SK-N-SH treated with all-trans-retinoic acid at 6 μM for 48 hours (cell line): ENCODE data around the gene FOXL3.
"Not testable (repeated sequence)": the region's sequence is repeated elsewhere in the genome, so short reads cannot be mapped to it uniquely, and the experiment has no call there.

Experiments
- ATAC-seq: fragments of 200-7000 bp; cut with Tn5 transposase; 3 replicates; pipeline ENCODE4 v1.9.1; 2020; ENCODE audit warnings: mild to moderate bottlenecking, moderate library complexity
- ARNTL ChIP-seq: fragments of 450-650 bp; formaldehyde crosslinking; IDR thresholded peaks from 2 replicates; pipeline ENCODE4 v1.5.0; 2020; ENCODE audit warnings: low read depth, mild to moderate bottlenecking, moderate library complexity, borderline replicate concordance
- BACH2 ChIP-seq: fragments of 250-450 bp; sonication (Bioruptor Pico); IDR thresholded peaks from 2 replicates; pipeline ENCODE4 v1.9.0; 2021; ENCODE audit warnings: mild to moderate bottlenecking, borderline replicate concordance
- CSDC2 ChIP-seq: fragments of 250-450 bp; sonication (Bioruptor Pico); IDR thresholded peaks from 2 replicates; pipeline ENCODE4 v1.5.0; 2020; ENCODE audit warnings: mild to moderate bottlenecking, moderate library complexity
- ESRRG ChIP-seq: fragments of 250-450 bp; sonication (Bioruptor Pico); IDR thresholded peaks from 2 replicates; pipeline ENCODE4 v1.6.1; 2021; ENCODE audit warnings: mild to moderate bottlenecking
- GLIS3 ChIP-seq: fragments of 250-450 bp; sonication (Bioruptor Pico); IDR thresholded peaks from 2 replicates; pipeline ENCODE4 v1.5.0; 2020; ENCODE audit warnings: mild to moderate bottlenecking, moderate library complexity
- ISL1 ChIP-seq: fragments of 250-450 bp; sonication (Bioruptor Pico); IDR thresholded peaks from 2 replicates; pipeline ENCODE4 v2.1.2; 2022; ENCODE audit warnings: mild to moderate bottlenecking, moderate library complexity
- OSR1 ChIP-seq: fragments of 250-450 bp; sonication (Bioruptor Pico); IDR thresholded peaks from 2 replicates; pipeline ENCODE4 v1.8.0; 2022; ENCODE audit warnings: moderate library complexity, mild to moderate bottlenecking, inconsistent platforms
- PPARA ChIP-seq: fragments of 250-450 bp; sonication (Bioruptor Pico); IDR thresholded peaks from 2 replicates; pipeline ENCODE4 v1.5.0; 2020; ENCODE audit warnings: mild to moderate bottlenecking, borderline replicate concordance
- RARB ChIP-seq: fragments of 250-450 bp; sonication (Bioruptor Pico); IDR thresholded peaks from 2 replicates; pipeline ENCODE4 v1.8.0; 2021; ENCODE audit warnings: mild to moderate bottlenecking, moderate library complexity
- TCF4 ChIP-seq: fragments of 250-450 bp; sonication (Bioruptor Pico); IDR thresholded peaks from 2 replicates; pipeline ENCODE4 v1.8.0; 2021; ENCODE audit warnings: mild to moderate bottlenecking, moderate library complexity, borderline replicate concordance
- TOX ChIP-seq: fragments of 250-450 bp; sonication (Bioruptor Pico); IDR thresholded peaks from 2 replicates; pipeline ENCODE4 v1.8.0; 2021; ENCODE audit warnings: mild to moderate bottlenecking, moderate library complexity, borderline replicate concordance
- ZC3H10 ChIP-seq: fragments of 250-450 bp; sonication (Bioruptor Pico); IDR thresholded peaks from 2 replicates; pipeline ENCODE4 v1.5.1; 2021; ENCODE audit warnings: mild to moderate bottlenecking, moderate library complexity
- ZFP3 ChIP-seq: fragments of 250-450 bp; sonication (Bioruptor Pico); IDR thresholded peaks from 2 replicates; pipeline ENCODE4 v1.5.0; 2020; ENCODE audit warnings: mild to moderate bottlenecking, moderate library complexity
- ZNF70 ChIP-seq: fragments of 450-650 bp; formaldehyde crosslinking; IDR thresholded peaks from 2 replicates; pipeline ENCODE4 v1.5.0; 2020; ENCODE audit warnings: mild to moderate bottlenecking, moderate library complexity
- ZNF8 ChIP-seq: fragments of 450-650 bp; formaldehyde crosslinking; IDR thresholded peaks from 2 replicates; pipeline ENCODE4 v1.5.0; 2020; ENCODE audit warnings: mild to moderate bottlenecking, moderate library complexity
- TF ChIP-seq, protein P1 (sequence below): fragments of 250-450 bp; sonication (Bioruptor Pico); IDR thresholded peaks from 2 replicates; pipeline ENCODE4 v1.5.1; 2021; ENCODE audit warnings: mild to moderate bottlenecking, moderate library complexity
- TF ChIP-seq, protein P2 (sequence below): fragments of 250-450 bp; sonication (Bioruptor Pico); IDR thresholded peaks from 2 replicates; pipeline ENCODE4 v1.5.0; 2020; ENCODE audit warnings: mild to moderate bottlenecking, moderate library complexity
- TF ChIP-seq, protein P3 (sequence below): fragments of 250-450 bp; sonication (Bioruptor Pico); IDR thresholded peaks from 2 replicates; pipeline ENCODE4 v1.8.0; 2020; ENCODE audit warnings: mild to moderate bottlenecking, moderate library complexity, borderline replicate concordance
- TF ChIP-seq, protein P4 (sequence below): fragments of 250-450 bp; sonication (Bioruptor Pico); IDR thresholded peaks from 2 replicates; pipeline ENCODE4 v1.5.1; 2020; ENCODE audit warnings: low read depth, mild to moderate bottlenecking, moderate library complexity

FOXL3 gene

DNA sequence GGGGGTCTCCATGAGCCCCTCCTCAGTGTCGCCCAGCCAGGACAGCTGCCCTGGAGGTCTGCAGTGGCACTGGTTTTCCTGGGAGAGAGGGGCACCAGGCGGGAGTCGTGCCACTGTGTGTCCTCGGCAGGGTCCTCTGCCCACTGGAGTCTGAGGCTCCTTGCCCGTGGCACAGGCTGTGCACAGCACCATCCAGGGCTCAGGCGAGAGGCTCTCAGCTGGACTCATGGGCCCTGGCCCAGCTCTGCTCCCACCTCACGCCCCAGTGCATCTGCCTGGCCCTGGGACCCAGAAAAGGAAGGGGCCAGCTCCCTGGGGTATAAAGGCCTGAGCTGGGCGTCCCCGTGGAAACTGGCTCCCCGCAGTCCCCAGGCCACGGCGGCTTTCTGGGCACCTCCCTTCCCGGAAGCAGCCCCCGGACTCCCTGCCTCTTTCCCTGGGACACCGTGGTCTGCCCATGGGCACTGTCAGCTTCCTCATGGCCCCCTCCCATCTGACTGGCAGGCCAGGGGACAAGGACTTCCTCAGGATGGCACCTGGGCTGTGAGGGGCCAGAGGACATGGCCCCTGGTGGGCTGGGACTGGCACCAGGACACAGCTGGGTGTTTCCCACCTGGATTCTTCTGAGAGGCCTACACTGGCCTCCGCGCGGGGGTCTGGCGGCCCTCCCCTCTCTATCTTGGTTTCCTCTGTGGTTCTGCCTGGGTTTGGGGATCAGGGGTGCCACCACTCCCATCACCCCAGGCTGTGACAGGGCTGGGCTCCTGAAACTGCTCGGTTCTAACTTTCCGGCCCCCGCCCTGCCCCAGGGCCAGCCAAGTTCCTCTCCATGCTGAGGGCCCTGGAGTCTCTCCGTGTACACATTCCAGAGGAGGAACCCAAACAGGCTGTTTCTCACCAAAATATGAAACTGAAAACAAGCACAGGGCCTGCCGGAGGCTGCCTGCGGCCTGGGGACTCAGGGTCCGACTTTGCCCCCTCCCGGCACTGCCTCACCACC, 5.5 kb downstream of the FOXL3 start:
- ATAC-seq = no peak
- TF ChIP-seq BACH2 (CRISPR knock-in tag) (no peak), GLIS3 (no peak), PPARA (CRISPR knock-in tag) (no peak), RARB (CRISPR knock-in tag) (no peak)
- TF ChIP-seq, all 23 proteins: peak for 0

DNA sequence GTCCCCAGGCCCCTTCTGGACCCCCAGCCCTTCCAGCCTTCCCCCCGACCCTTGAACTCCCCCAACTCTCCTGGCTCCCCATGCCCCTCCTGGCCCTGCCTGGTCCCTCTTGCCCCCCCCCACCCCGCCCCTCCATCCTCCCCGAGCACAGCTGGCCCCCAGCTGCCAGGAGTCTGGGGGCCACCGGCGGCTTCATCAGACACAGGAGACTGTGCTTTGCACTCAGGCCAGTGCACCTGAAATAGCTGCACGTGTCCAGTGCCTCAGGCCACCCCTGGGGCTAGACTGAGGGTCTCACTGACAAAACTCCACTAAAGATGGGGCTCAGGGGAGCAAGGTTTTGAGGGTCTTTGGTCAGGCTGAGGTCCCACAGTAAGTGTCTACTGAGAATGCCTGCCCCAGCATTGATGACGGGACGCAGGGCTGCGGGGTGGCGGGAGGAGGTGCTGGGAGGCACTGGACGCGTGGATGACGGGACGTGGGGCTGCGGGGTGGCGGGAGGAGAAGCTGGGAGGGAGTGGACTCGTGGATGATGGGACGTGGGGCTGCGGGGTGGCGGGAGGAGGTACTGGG, 6.5 kb downstream of the FOXL3 start:
- TF ChIP-seq CSDC2 (CRISPR knock-in tag) = no peak
- no peak for TF ChIP-seq TOX (CRISPR knock-in tag)
- no peak for ATAC-seq

DNA sequence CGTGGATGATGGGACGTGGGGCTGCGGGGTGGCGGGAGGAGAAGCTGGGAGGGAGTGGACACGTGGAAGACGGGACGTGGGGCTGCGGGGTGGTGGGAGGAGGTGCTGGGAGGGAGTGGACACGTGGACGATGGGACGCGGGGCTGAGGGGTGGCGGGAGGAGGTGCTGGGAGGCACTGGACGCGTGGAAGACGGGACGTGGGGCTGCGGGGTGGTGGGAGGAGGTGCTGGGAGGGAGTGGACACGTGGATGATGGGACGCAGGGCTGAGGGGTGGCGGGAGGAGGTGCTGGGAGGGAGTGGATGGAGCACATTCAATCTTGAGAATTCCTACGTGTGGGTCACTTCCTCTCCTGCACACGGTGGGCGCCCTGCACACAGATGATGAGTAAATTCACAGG, 7.2 kb downstream of the FOXL3 start:
- not testable (repeated sequence) for ATAC-seq

DNA sequence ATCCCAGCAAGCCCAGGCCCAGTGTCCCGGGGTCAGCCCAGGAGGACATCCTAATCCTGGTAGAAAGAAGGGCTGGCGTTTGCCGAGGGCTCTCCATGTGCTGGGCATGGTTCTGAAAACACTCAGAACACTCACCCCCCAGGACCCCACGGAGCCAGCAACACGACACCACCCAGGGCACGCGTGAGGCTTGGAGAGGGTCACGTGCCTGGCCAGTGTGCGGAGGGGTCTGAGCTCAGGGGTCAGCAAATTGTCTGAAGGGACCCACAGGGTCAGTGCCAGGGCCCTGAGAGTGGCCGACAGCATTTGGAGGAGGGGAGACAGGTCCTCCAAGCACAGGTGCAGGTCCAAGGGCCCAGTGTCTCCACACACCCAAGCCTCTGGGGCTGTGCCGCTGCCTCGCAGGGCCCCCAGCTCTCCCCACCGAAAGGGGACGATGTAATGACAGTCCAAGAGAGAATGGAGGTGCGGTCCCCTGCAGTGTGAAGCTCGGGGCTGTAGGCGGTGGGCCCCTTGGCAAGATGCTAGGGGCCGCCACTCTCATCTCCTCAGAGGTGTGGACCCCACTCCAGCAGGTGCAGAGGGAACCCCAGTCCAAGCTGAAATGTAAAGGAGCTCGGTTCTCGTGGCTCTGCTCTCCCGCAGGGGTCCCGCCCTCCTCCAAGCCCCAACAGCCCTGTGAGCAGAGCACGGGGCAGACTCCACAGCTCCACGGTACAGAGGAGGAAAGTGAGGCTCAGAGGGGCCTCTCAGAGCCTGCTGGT, 7.8 kb downstream of the FOXL3 start:
- no peak for ATAC-seq
- no peak for TF ChIP-seq TCF4 (CRISPR knock-in tag)
- TF ChIP-seq OSR1 = no peak
- TF ChIP-seq, protein P1, sequence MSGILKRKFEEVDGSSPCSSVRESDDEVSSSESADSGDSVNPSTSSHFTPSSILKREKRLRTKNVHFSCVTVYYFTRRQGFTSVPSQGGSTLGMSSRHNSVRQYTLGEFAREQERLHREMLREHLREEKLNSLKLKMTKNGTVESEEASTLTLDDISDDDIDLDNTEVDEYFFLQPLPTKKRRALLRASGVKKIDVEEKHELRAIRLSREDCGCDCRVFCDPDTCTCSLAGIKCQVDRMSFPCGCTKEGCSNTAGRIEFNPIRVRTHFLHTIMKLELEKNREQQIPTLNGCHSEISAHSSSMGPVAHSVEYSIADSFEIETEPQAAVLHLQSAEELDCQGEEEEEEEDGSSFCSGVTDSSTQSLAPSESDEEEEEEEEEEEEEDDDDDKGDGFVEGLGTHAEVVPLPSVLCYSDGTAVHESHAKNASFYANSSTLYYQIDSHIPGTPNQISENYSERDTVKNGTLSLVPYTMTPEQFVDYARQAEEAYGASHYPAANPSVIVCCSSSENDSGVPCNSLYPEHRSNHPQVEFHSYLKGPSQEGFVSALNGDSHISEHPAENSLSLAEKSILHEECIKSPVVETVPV = no peak
- TF ChIP-seq, protein P2, sequence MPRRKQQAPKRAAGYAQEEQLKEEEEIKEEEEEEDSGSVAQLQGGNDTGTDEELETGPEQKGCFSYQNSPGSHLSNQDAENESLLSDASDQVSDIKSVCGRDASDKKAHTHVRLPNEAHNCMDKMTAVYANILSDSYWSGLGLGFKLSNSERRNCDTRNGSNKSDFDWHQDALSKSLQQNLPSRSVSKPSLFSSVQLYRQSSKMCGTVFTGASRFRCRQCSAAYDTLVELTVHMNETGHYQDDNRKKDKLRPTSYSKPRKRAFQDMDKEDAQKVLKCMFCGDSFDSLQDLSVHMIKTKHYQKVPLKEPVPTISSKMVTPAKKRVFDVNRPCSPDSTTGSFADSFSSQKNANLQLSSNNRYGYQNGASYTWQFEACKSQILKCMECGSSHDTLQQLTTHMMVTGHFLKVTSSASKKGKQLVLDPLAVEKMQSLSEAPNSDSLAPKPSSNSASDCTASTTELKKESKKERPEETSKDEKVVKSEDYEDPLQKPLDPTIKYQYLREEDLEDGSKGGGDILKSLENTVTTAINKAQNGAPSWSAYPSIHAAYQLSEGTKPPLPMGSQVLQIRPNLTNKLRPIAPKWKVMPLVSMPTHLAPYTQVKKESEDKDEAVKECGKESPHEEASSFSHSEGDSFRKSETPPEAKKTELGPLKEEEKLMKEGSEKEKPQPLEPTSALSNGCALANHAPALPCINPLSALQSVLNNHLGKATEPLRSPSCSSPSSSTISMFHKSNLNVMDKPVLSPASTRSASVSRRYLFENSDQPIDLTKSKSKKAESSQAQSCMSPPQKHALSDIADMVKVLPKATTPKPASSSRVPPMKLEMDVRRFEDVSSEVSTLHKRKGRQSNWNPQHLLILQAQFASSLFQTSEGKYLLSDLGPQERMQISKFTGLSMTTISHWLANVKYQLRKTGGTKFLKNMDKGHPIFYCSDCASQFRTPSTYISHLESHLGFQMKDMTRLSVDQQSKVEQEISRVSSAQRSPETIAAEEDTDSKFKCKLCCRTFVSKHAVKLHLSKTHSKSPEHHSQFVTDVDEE = no peak
- TF ChIP-seq RARB (CRISPR knock-in tag) = no peak
- TF ChIP-seq ZFP3 (CRISPR knock-in tag) = no peak
- no peak for TF ChIP-seq BACH2 (CRISPR knock-in tag)
- TF ChIP-seq TOX (CRISPR knock-in tag) = no peak
- no peak for TF ChIP-seq PPARA (CRISPR knock-in tag)
- TF ChIP-seq, protein P3, sequence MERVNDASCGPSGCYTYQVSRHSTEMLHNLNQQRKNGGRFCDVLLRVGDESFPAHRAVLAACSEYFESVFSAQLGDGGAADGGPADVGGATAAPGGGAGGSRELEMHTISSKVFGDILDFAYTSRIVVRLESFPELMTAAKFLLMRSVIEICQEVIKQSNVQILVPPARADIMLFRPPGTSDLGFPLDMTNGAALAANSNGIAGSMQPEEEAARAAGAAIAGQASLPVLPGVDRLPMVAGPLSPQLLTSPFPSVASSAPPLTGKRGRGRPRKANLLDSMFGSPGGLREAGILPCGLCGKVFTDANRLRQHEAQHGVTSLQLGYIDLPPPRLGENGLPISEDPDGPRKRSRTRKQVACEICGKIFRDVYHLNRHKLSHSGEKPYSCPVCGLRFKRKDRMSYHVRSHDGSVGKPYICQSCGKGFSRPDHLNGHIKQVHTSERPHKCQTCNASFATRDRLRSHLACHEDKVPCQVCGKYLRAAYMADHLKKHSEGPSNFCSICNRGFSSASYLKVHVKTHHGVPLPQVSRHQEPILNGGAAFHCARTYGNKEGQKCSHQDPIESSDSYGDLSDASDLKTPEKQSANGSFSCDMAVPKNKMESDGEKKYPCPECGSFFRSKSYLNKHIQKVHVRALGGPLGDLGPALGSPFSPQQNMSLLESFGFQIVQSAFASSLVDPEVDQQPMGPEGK (CRISPR knock-in tag) = no peak
- TF ChIP-seq ZNF70 = no peak
- no peak for TF ChIP-seq ESRRG (CRISPR knock-in tag)
- TF ChIP-seq, protein P4, sequence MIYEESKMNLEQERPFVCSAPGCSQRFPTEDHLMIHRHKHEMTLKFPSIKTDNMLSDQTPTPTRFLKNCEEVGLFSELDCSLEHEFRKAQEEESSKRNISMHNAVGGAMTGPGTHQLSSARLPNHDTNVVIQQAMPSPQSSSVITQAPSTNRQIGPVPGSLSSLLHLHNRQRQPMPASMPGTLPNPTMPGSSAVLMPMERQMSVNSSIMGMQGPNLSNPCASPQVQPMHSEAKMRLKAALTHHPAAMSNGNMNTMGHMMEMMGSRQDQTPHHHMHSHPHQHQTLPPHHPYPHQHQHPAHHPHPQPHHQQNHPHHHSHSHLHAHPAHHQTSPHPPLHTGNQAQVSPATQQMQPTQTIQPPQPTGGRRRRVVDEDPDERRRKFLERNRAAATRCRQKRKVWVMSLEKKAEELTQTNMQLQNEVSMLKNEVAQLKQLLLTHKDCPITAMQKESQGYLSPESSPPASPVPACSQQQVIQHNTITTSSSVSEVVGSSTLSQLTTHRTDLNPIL (CRISPR knock-in tag) = no peak
- TF ChIP-seq ZNF8 (CRISPR knock-in tag) = no peak
- no peak for TF ChIP-seq ARNTL (CRISPR knock-in tag)
- no peak for TF ChIP-seq ISL1 (CRISPR knock-in tag)
- no peak for TF ChIP-seq ZC3H10 (CRISPR knock-in tag)
